Measurements from ENCODE around the gene KCNH6. TPM values are rescaled to one million over a fixed set of nuclear protein-coding genes. Genes with fewer than 3 reads are reported as not detected.
A peak's percentile ranks its signal among the peaks of the same experiment; 100 is the strongest.

Gene KCNH6
- polyA plus RNA-seq, 5 donors: 0.59 to 1.4 (median 1.0) TPM

- no peak for DNase-seq
Measured at GRCh38 chr17:63555500-63556156, 32.5 kb downstream of the KCNH6 start.

- no peak for DNase-seq
Measured at GRCh38 chr17:63557416-63557815, 34.3 kb downstream of the KCNH6 start.

- DNase-seq: no peak
Measured at GRCh38 chr17:63558441-63558840, 35.3 kb downstream of the KCNH6 start.

- no peak for DNase-seq
Measured at GRCh38 chr17:63561819-63562218, 38.7 kb downstream of the KCNH6 start.

GRCh38 chr17:63563339-63563738 is 40.2 kb downstream of the KCNH6 start:
- no peak for DNase-seq

- no peak for DNase-seq
Measured at GRCh38 chr17:63564562-63564961, 41.4 kb downstream of the KCNH6 start.

- DNase-seq: no peak
Measured at GRCh38 chr17:63567229-63567628, 44.1 kb downstream of the KCNH6 start.

- no peak for DNase-seq
Measured at GRCh38 chr17:63568563-63568962, 45.4 kb downstream of the KCNH6 start.

GRCh38 chr17:63571632-63572310 is 48.6 kb downstream of the KCNH6 start:
- DNase-seq: no peak

GRCh38 chr17:63573634-63574033 is 50.5 kb downstream of the KCNH6 start:
- no peak for DNase-seq

GRCh38 chr17:63578027-63578768 is 55.0 kb downstream of the KCNH6 start:
- no peak for DNase-seq

GRCh38 chr17:63578769-63579111 is 55.6 kb downstream of the KCNH6 start:
- DNase-seq: no peak

- peak in 1 of 2 donors; percentile 6 for DNase-seq
Measured at GRCh38 chr17:63579633-63580032, 56.5 kb downstream of the KCNH6 start.

- DNase-seq: no peak
Measured at GRCh38 chr17:63587770-63588169, 64.6 kb downstream of the KCNH6 start.

- no peak for DNase-seq
Measured at GRCh38 chr17:63588797-63589196, 65.6 kb downstream of the KCNH6 start.

- DNase-seq: no peak
Measured at GRCh38 chr17:63589646-63590045, 66.5 kb downstream of the KCNH6 start.

GRCh38 chr17:63592797-63593196 is 69.6 kb downstream of the KCNH6 start:
- DNase-seq: no peak

GRCh38 chr17:63595132-63595531 is 72.0 kb downstream of the KCNH6 start:
- no peak for DNase-seq

Other genes starting within 250 kb of the KCNH6 start
- gene CYB561, start 77.1 kb upstream of the KCNH6 start, polyA plus RNA-seq (ENCODE audit: insufficient read depth in 1 of 5, insufficient read length in 5 of 5, low replicate concordance in 1 of 5): 10 to 100 TPM; 22.5 to 43.5 (median 31.1) TPM
- gene ACE, start 46.3 kb upstream of the KCNH6 start, polyA plus RNA-seq (ENCODE audit: insufficient read depth in 1 of 5, insufficient read length in 5 of 5, low replicate concordance in 1 of 5): 10 to 100 TPM; 38.7 to 62.7 (median 41.1) TPM
- gene DCAF7, start 27.1 kb downstream of the KCNH6 start, polyA plus RNA-seq (ENCODE audit: insufficient read depth in 1 of 5, insufficient read length in 5 of 5, low replicate concordance in 1 of 5): 100 to 1,000 TPM in 2 of 5 donors, 10 to 100 TPM in 3; 82.7 to 104 (median 95.6) TPM
- 10 to 100 TPM; 16.1 to 19.2 (median 16.8) TPM for gene TACO1, start 77.5 kb downstream of the KCNH6 start, polyA plus RNA-seq (ENCODE audit: insufficient read depth in 1 of 5, insufficient read length in 5 of 5, low replicate concordance in 1 of 5)
- gene MAP3K3, start 99.1 kb downstream of the KCNH6 start, polyA plus RNA-seq (ENCODE audit: insufficient read depth in 1 of 5, insufficient read length in 5 of 5, low replicate concordance in 1 of 5): 10 to 100 TPM; 36.3 to 43.0 (median 39.9) TPM
- 10 to 100 TPM; 26.0 to 49.7 (median 33.7) TPM for gene LIMD2, start 176.8 kb downstream of the KCNH6 start, polyA plus RNA-seq (ENCODE audit: insufficient read depth in 1 of 5, insufficient read length in 5 of 5, low replicate concordance in 1 of 5)
- gene STRADA, start 218.4 kb downstream of the KCNH6 start, polyA plus RNA-seq (ENCODE audit: insufficient read depth in 1 of 5, insufficient read length in 5 of 5, low replicate concordance in 1 of 5): 10 to 100 TPM; 66.2 to 89.5 (median 75.1) TPM